Measurements from ENCODE around the gene SDHB.

SDHB gene

GRCh38 chr1:16973215-16973614 lies 80.6 kb downstream of the SDHB start:
- Histone ChIP-seq H3K36me3 (ENCODE audit: control insufficient read depth in 2 of 2, insufficient read depth in 1 of 2, low read length in 2 of 2) (peaks cover 0 to 41% of the 10 kb centered on the region in 2 experiments; a peak in 1 of 3 replicates), H3K9me3 (ENCODE audit: control insufficient read depth, insufficient read depth, low read depth, low read length) (no peaks in the 10 kb centered on the region), H3K27ac (ENCODE audit: extremely low read depth, low read depth, low read length) (no peak overlapping the region), H3K4me1 (ENCODE audit: control insufficient read depth, insufficient read depth, low read length) (no peaks in the 10 kb centered on the region; the same call in 1 of the 2 replicates), H3K4me3 (ENCODE audit: low read depth, low read length) (no peak overlapping the region)
- TF ChIP-seq IKZF3 (tag by site-specific recombination; IDR thresholded peaks at IDR 0.05) (no peak), ZNF112 (tag by site-specific recombination; IDR thresholded peaks at IDR 0.05) (no peak), PATZ1 (tag by site-specific recombination; IDR thresholded peaks at IDR 0.05) (no peak), ZNF10 (tag by site-specific recombination; IDR thresholded peaks at IDR 0.05) (no peak), ZNF692 (tag by site-specific recombination; IDR thresholded peaks at IDR 0.05) (no peak), PRDM2 (tag by site-specific recombination; IDR thresholded peaks at IDR 0.05; ENCODE audit: borderline replicate concordance) (no peak), ZNF473 (tag by site-specific recombination; IDR thresholded peaks at IDR 0.05) (no peak), ZNF488 (tag by site-specific recombination; IDR thresholded peaks at IDR 0.05) (no peak), ZNF211 (tag by site-specific recombination; IDR thresholded peaks at IDR 0.05; ENCODE audit: low read depth) (no peak)
- POLR2A ChIA-PET, result no interaction called here
- CTCF ChIA-PET, result interaction anchor here (0.5 to 1.6 kb wide), 2 partner anchors 12 to 84 kb away, joined by 4 to 5 read pairs; no protein-coding TSS in a partner anchor

GRCh38 chr1:16972189-16972895 lies 81.5 kb downstream of the SDHB start:
- CTCF ChIA-PET, result interaction anchor here (0.5 to 1.6 kb wide), 3 partner anchors 11 to 85 kb away, joined by 3 to 5 read pairs (median 4); no protein-coding TSS in a partner anchor
- Histone ChIP-seq H3K4me1 (ENCODE audit: control insufficient read depth, insufficient read depth, low read length) (peaks cover 4% of the 10 kb centered on the region; the same call in 1 of the 2 replicates), H3K4me3 (ENCODE audit: low read depth, low read length) (no peak overlapping the region), H3K36me3 (ENCODE audit: control insufficient read depth in 2 of 2, insufficient read depth in 1 of 2, low read length in 2 of 2) (peaks cover 0 to 50% of the 10 kb centered on the region in 2 experiments; a peak in 1 of 3 replicates), H3K27ac (ENCODE audit: extremely low read depth, low read depth, low read length) (no peak overlapping the region), H3K9me3 (ENCODE audit: control insufficient read depth, insufficient read depth, low read depth, low read length) (no peaks in the 10 kb centered on the region)
- POLR2A ChIA-PET, result interaction anchor here (1.2 kb wide), 1 partner anchor 9 kb away, joined by 3 read pairs; no protein-coding TSS in a partner anchor
- 0 out of 2 replicates have a peak, but pooled peaks have one; percentile 16 for TF ChIP-seq ZBTB48 (tag by site-specific recombination; IDR thresholded peaks at IDR 0.05)
- TF ChIP-seq ZNF239 (tag by site-specific recombination; IDR thresholded peaks at IDR 0.05), result no peak
- TF ChIP-seq SP7 (tag by site-specific recombination; IDR thresholded peaks at IDR 0.05), result no peak
- TF ChIP-seq ZNF335 (tag by site-specific recombination; conservative IDR thresholded peaks at IDR 0.05), result peak; percentile 93
- TF ChIP-seq ZBTB10 (tag by site-specific recombination; IDR thresholded peaks at IDR 0.05), result no peak
- TF ChIP-seq MEIS1 (CRISPR knock-in tag; IDR thresholded peaks at IDR 0.05; ENCODE audit: borderline replicate concordance), result no peak
- 0 out of 2 replicates have a peak, but pooled peaks have one; percentile 19 for TF ChIP-seq PATZ1 (tag by site-specific recombination; IDR thresholded peaks at IDR 0.05)
- TF ChIP-seq ZNF488 (tag by site-specific recombination; IDR thresholded peaks at IDR 0.05), result no peak

Data from HEK293 (cell line).